ENCODE measurements around the gene MBNL1.

The MBNL1 gene

GRCh38 chr3:152290374-152290773 is 21.6 kb downstream of the MBNL1 start (continued):
- TF ChIP-seq CTCF (tag by site-specific recombination; IDR thresholded peaks at IDR 0.05) (no peak), ZNF157 (tag by site-specific recombination; IDR thresholded peaks at IDR 0.05) (no peak), ZNF670 (tag by site-specific recombination; IDR thresholded peaks at IDR 0.05; ENCODE audit: low read depth) (no peak)

GRCh38 chr3:152291238-152291637 is 22.5 kb downstream of the MBNL1 start:
- no peaks in the 10 kb centered on the region for H3K4me1 ChIP-seq (ENCODE audit: control insufficient read depth, insufficient read depth, low read length)
- ChIA-PET POLR2A (no interaction called here), CTCF (interaction anchor here (0.6 to 1.7 kb wide), 3 partner anchors 14 to 15 kb away, joined by 3 to 4 read pairs (median 3); no protein-coding TSS in a partner anchor)
- no peak overlapping the region for H3K4me3 ChIP-seq (ENCODE audit: low read depth, low read length)
- H3K36me3 ChIP-seq (ENCODE audit: control insufficient read depth in 2 of 2, insufficient read depth in 1 of 2, low read length in 2 of 2), result no peaks in the 10 kb centered on the region
- H3K27ac ChIP-seq (ENCODE audit: extremely low read depth, low read depth, low read length), result no peak overlapping the region
- no peaks in the 10 kb centered on the region for H3K9me3 ChIP-seq (ENCODE audit: control insufficient read depth, insufficient read depth, low read depth, low read length)
- TF ChIP-seq ZNF621 (tag by site-specific recombination; IDR thresholded peaks at IDR 0.05) (no peak), ZNF521 (tag by site-specific recombination; IDR thresholded peaks at IDR 0.05) (no peak), ZNF837 (tag by site-specific recombination; IDR thresholded peaks at IDR 0.05) (no peak), BCL11B (tag by site-specific recombination; IDR thresholded peaks at IDR 0.05; ENCODE audit: low read depth) (no peak), ZNF302 (tag by site-specific recombination; IDR thresholded peaks at IDR 0.05; ENCODE audit: low read depth) (no peak), ZBTB20 (tag by site-specific recombination; IDR thresholded peaks at IDR 0.05) (no peak), ZNF513 (tag by site-specific recombination; IDR thresholded peaks at IDR 0.05) (no peak), ZNF26 (tag by site-specific recombination; IDR thresholded peaks at IDR 0.05) (no peak), ZNF514 (tag by site-specific recombination; IDR thresholded peaks at IDR 0.05) (no peak), HOXA7 (CRISPR knock-in tag; IDR thresholded peaks at IDR 0.05; ENCODE audit: borderline replicate concordance) (no peak), ZFP37 (tag by site-specific recombination; IDR thresholded peaks at IDR 0.05) (no peak), ZNF692 (tag by site-specific recombination; IDR thresholded peaks at IDR 0.05) (no peak), KLF9 (tag by site-specific recombination; IDR thresholded peaks at IDR 0.05; ENCODE audit: low read depth) (no peak), ZNF704 (tag by site-specific recombination; IDR thresholded peaks at IDR 0.05) (no peak), ZNF48 (tag by site-specific recombination; IDR thresholded peaks at IDR 0.05) (no peak), ZBTB26 (tag by site-specific recombination; optimal IDR thresholded peaks at IDR 0.05) (no peak)

Data from HEK293 (cell line).